ENCODE results near the gene PHF21A.

GRCh38 chr11:45895553-45896259, 225.5 kb downstream of the PHF21A start:
- TF ChIP-seq CTCF (IDR thresholded peaks at IDR 0.05), result no peak
- TF ChIP-seq POLR2A (IDR thresholded peaks at IDR 0.05), result no peak
